ENCODE measurements around the gene ANTXR1. TPM values are rescaled to one million over a fixed set of nuclear protein-coding genes. Genes with fewer than 3 reads are reported as not detected.

The ANTXR1 gene
- total and polyA plus RNA-seq, 2 experiments from 2014 or later, result 128 to 191 TPM

- H3K4me2 ChIP-seq (ENCODE audit: unreplicated experiment), result no peak overlapping the region
- no peaks in the 10 kb centered on the region for H3K9me3 ChIP-seq (ENCODE audit: low read depth)
- DNase-seq, result no peak
- no peak overlapping the region for H3K4me3 ChIP-seq
- no peak overlapping the region for H2AFZ ChIP-seq
- H4K20me1 ChIP-seq (ENCODE audit: insufficient read depth), result no peaks in the 10 kb centered on the region
- 85 to 86% methylated on average over 4 of the region's 4 CpGs for WGBS, 2 experiments (ENCODE audit: low coverage in 1 of 2, low lambda C conversion rate in 2 of 2, missing lambda C conversion rate in 2 of 2)
- H3K4me1 ChIP-seq (ENCODE audit: insufficient read depth), result peaks cover 18% of the 10 kb centered on the region
- no peaks in the 10 kb centered on the region for H3K36me3 ChIP-seq (ENCODE audit: low read depth)
- H3K27me3 ChIP-seq (replicated peaks; ENCODE audit: insufficient read depth), result no peaks in the 10 kb centered on the region
- in situ Hi-C loops (cut with MboI), result no loop called here
- no peaks in the 10 kb centered on the region for H3K9me2 ChIP-seq (ENCODE audit: insufficient read depth)
- H3K9ac ChIP-seq, result no peak overlapping the region
- no peak overlapping the region for H3K27ac ChIP-seq
- no peaks in the 10 kb centered on the region for H3K79me2 ChIP-seq (ENCODE audit: insufficient read depth)
- TF ChIP-seq EZH2 (IDR thresholded peaks at IDR 0.05; ENCODE audit: insufficient read depth, poor library complexity, severe bottlenecking) (no peak), EZH2phosphoT487 (IDR thresholded peaks at IDR 0.05; ENCODE audit: insufficient read depth, low read depth) (no peak)
- peaks cover 24% of the 10 kb centered on the region for H3F3A ChIP-seq (ENCODE audit: insufficient read depth)
These were observed 256.4 kb downstream of the ANTXR1 start for GRCh38 chr2:69269330-69269729.

- Histone ChIP-seq H4K20me1 (ENCODE audit: insufficient read depth) (no peaks in the 10 kb centered on the region), H3K4me1 (ENCODE audit: insufficient read depth) (peaks cover 18% of the 10 kb centered on the region), H3F3A (ENCODE audit: insufficient read depth) (peaks cover 24% of the 10 kb centered on the region), H3K27ac (peak overlapping the region; percentile 54), H3K9ac (0 out of 2 replicates have a peak overlapping the region, but pooled peaks have one; percentile 11), H3K4me2 (ENCODE audit: unreplicated experiment) (peak overlapping the region; percentile 38), H3K36me3 (ENCODE audit: low read depth) (no peaks in the 10 kb centered on the region), H2AFZ (peak overlapping the region; percentile 51), H3K79me2 (ENCODE audit: insufficient read depth) (no peaks in the 10 kb centered on the region), H3K9me2 (ENCODE audit: insufficient read depth) (no peaks in the 10 kb centered on the region), H3K9me3 (ENCODE audit: low read depth) (no peaks in the 10 kb centered on the region), H3K27me3 (replicated peaks; ENCODE audit: insufficient read depth) (no peaks in the 10 kb centered on the region), H3K4me3 (0 out of 2 replicates have a peak overlapping the region, but pooled peaks have one; percentile 1)
- no peak for TF ChIP-seq EZH2phosphoT487 (IDR thresholded peaks at IDR 0.05; ENCODE audit: insufficient read depth, low read depth)
- in situ Hi-C loops (cut with MboI), result no loop called here
- WGBS, 2 experiments (ENCODE audit: low coverage in 1 of 2, low lambda C conversion rate in 2 of 2, missing lambda C conversion rate in 2 of 2), result 13% methylated on average over 3 of the region's 3 CpGs
- peak; percentile 70 for DNase-seq
These were observed 258.9 kb downstream of the ANTXR1 start for GRCh38 chr2:69271831-69272257.

- TF ChIP-seq EZH2phosphoT487 (IDR thresholded peaks at IDR 0.05; ENCODE audit: insufficient read depth, low read depth) (no peak), EZH2 (IDR thresholded peaks at IDR 0.05; ENCODE audit: insufficient read depth, poor library complexity, severe bottlenecking) (no peak)
- H3K9me3 ChIP-seq (ENCODE audit: low read depth), result no peaks in the 10 kb centered on the region
- DNase-seq, result no peak
These were observed 260.0 kb downstream of the ANTXR1 start for GRCh38 chr2:69272803-69273471.

GRCh38 chr2:69275490-69275889, 262.5 kb downstream of the ANTXR1 start:
- H3K36me3 ChIP-seq (ENCODE audit: low read depth), result no peaks in the 10 kb centered on the region
- no peaks in the 10 kb centered on the region for H4K20me1 ChIP-seq (ENCODE audit: insufficient read depth)
- peaks cover 18% of the 10 kb centered on the region for H3K4me1 ChIP-seq (ENCODE audit: insufficient read depth)
- H3K4me2 ChIP-seq (ENCODE audit: unreplicated experiment), result no peak overlapping the region
- no peak overlapping the region for H3K4me3 ChIP-seq
- in situ Hi-C loops (cut with MboI), result no loop called here
- no peaks in the 10 kb centered on the region for H3K79me2 ChIP-seq (ENCODE audit: insufficient read depth)
- H2AFZ ChIP-seq, result no peak overlapping the region
- TF ChIP-seq EZH2phosphoT487 (IDR thresholded peaks at IDR 0.05; ENCODE audit: insufficient read depth, low read depth) (no peak), EZH2 (IDR thresholded peaks at IDR 0.05; ENCODE audit: insufficient read depth, poor library complexity, severe bottlenecking) (no peak)
- H3K9me3 ChIP-seq (ENCODE audit: low read depth), result no peaks in the 10 kb centered on the region
- no peaks in the 10 kb centered on the region for H3K9me2 ChIP-seq (ENCODE audit: insufficient read depth)
- DNase-seq, result no peak
- no peaks in the 10 kb centered on the region for H3K27me3 ChIP-seq (replicated peaks; ENCODE audit: insufficient read depth)
- no peak overlapping the region for H3K27ac ChIP-seq
- H3F3A ChIP-seq (ENCODE audit: insufficient read depth), result peaks cover 23% of the 10 kb centered on the region
- 88 to 100% methylated on average over 1 of the region's 1 CpG for WGBS, 2 experiments (ENCODE audit: low coverage in 1 of 2, low lambda C conversion rate in 2 of 2, missing lambda C conversion rate in 2 of 2)
- no peak overlapping the region for H3K9ac ChIP-seq

More at GRCh38 chr2:69272803-69273471, 260.0 kb downstream of the ANTXR1 start:
- Histone ChIP-seq H3K79me2 (ENCODE audit: insufficient read depth) (no peaks in the 10 kb centered on the region), H3K9me2 (ENCODE audit: insufficient read depth) (no peaks in the 10 kb centered on the region), H3K36me3 (ENCODE audit: low read depth) (no peaks in the 10 kb centered on the region), H4K20me1 (ENCODE audit: insufficient read depth) (no peaks in the 10 kb centered on the region), H3K27me3 (replicated peaks; ENCODE audit: insufficient read depth) (no peaks in the 10 kb centered on the region), H2AFZ (no peak overlapping the region), H3K4me3 (no peak overlapping the region), H3K4me2 (ENCODE audit: unreplicated experiment) (no peak overlapping the region), H3K4me1 (ENCODE audit: insufficient read depth) (peaks cover 18% of the 10 kb centered on the region), H3K27ac (no peak overlapping the region), H3F3A (ENCODE audit: insufficient read depth) (peaks cover 24% of the 10 kb centered on the region), H3K9ac (no peak overlapping the region)
- WGBS, 2 experiments (ENCODE audit: low coverage in 1 of 2, low lambda C conversion rate in 2 of 2, missing lambda C conversion rate in 2 of 2), result 82 to 84% methylated on average over 9 of the region's 9 CpGs
- in situ Hi-C loops (cut with MboI), result no loop called here
